DND-41 (cell line): Measurements from ENCODE around the gene EPHX1.

Source experiments
- CTCF ChIP-seq: IDR thresholded peaks from 2 replicates; pipeline ENCODE4 v1.5.1; 2012; ENCODE audit warnings: borderline replicate concordance, low read length, moderate library complexity, mild to moderate bottlenecking; ENCODE audit not compliant: poor library complexity, severe bottlenecking; ENCODE audit errors: extremely low read depth
- EZH2 ChIP-seq: IDR thresholded peaks from 3 replicates; pipeline ENCODE4 v1.6.1; 2012; ENCODE audit warnings: borderline replicate concordance, low read depth, mild to moderate bottlenecking, moderate library complexity, low read length, inconsistent platforms; ENCODE audit not compliant: severe bottlenecking

- TF ChIP-seq EZH2: no peak
- TF ChIP-seq CTCF: no peak
Measured at GRCh38 chr1:225794954-225795353, 15.0 kb upstream of the EPHX1 start.
